ENCODE data around the gene MTMR1.

Gene MTMR1

DNA sequence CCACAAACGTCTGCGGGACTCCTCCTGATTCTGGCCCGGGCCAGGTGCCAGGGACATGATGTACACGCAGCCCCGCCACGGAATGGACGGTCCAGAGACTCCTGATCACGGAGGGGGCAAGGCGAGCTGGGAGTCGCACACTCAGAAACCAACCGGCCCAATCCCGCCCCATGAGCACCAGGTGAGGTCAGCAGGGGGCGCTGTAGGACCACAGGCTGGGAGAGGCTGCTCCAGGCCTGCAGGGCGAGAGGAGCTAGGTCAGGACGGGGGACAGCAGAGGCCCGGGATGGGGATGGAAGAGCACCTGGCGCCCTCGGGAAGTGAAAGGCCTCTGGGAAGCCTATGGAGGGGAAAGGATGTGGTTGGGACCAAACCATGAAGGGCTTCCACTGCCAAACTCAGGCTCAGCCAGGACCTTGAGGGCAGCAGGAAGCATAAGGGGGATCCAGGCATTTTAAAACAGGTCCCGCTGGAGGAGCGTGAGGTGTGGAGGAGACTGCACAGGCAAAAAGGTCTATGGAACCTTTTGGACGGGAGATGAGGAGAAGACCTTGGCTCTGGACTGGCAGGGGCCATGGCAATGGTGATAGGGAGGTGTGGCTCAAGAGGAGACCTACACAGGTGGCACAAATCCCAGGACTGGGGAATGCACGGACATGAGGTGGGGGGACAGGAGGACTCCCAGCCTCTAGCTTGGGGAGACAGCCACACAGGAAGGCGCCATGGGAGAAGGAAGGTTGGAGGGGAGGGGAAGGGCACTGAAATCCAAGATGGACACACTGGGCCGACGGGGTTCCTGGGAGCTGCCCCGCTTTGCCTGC is 79.2 kb downstream of the MTMR1 start:
- Histone ChIP-seq H3K79me2 (ENCODE audit: insufficient read depth, low read length) (no peaks in the 10 kb centered on the region), H3K4me1 (ENCODE audit: insufficient read depth, low read length) (no peaks in the 10 kb centered on the region), H2AFZ (ENCODE audit: low read depth, low read length) (no peak overlapping the region), H4K20me1 (ENCODE audit: insufficient read depth, low read length) (no peaks in the 10 kb centered on the region), H3K27ac (ENCODE audit: low read length) (no peak overlapping the region), H3K4me3 (ENCODE audit: low read depth in 1 of 2, low read length in 2 of 2) (no peak overlapping the region), H3K27me3 (ENCODE audit: insufficient read depth, low read length, poor library complexity) (no peaks in the 10 kb centered on the region), H3K9me3 (ENCODE audit: insufficient read depth, low read length, severe bottlenecking) (no peaks in the 10 kb centered on the region), H3K9ac (ENCODE audit: low read depth, low read length) (no peak overlapping the region), H3K36me3 (ENCODE audit: insufficient read depth, low read length) (peaks cover 7% of the 10 kb centered on the region; the same call in 1 of the 2 replicates), H3K4me2 (ENCODE audit: insufficient read depth, low read length) (no peak overlapping the region)
- no peak for TF ChIP-seq EZH2 (IDR thresholded peaks at IDR 0.05; ENCODE audit: borderline replicate concordance, low read depth, low read length, severe bottlenecking)
- TF ChIP-seq, protein P1, sequence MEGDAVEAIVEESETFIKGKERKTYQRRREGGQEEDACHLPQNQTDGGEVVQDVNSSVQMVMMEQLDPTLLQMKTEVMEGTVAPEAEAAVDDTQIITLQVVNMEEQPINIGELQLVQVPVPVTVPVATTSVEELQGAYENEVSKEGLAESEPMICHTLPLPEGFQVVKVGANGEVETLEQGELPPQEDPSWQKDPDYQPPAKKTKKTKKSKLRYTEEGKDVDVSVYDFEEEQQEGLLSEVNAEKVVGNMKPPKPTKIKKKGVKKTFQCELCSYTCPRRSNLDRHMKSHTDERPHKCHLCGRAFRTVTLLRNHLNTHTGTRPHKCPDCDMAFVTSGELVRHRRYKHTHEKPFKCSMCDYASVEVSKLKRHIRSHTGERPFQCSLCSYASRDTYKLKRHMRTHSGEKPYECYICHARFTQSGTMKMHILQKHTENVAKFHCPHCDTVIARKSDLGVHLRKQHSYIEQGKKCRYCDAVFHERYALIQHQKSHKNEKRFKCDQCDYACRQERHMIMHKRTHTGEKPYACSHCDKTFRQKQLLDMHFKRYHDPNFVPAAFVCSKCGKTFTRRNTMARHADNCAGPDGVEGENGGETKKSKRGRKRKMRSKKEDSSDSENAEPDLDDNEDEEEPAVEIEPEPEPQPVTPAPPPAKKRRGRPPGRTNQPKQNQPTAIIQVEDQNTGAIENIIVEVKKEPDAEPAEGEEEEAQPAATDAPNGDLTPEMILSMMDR (IDR thresholded peaks at IDR 0.05; ENCODE audit: borderline replicate concordance, extremely low read depth, low read length, poor library complexity, severe bottlenecking) = peak; percentile 83
- ATAC-seq (ENCODE audit: insufficient read depth, low read depth) (peak; percentile 89), DNase-seq (peak; percentile 66)

DNA sequence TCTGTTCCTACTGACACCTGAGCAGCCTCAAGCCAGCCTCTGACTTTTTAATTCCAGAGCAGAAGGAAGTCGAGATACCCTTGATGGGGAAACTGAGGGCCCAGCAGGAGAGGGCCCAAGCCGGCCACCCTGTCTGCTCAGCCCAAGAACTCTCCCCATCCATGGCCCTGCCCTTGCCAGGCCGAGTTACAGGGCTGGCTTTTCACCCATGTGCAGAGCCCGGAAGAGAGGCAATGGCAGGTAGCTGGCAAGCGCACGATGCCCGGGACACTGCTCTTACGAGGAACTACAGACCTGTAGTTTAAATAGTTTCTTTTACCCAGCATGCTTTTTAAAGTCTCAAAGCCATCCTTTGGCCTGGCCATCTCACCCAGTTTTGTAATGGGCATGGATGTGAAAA is 79.9 kb downstream of the MTMR1 start:
- no peak overlapping the region for H3K4me2 ChIP-seq (ENCODE audit: insufficient read depth, low read length)
- H3K9me3 ChIP-seq (ENCODE audit: insufficient read depth, low read length, severe bottlenecking) = no peaks in the 10 kb centered on the region
- ATAC-seq (ENCODE audit: insufficient read depth, low read depth) = no peak
- H3K4me3 ChIP-seq (ENCODE audit: low read depth in 1 of 2, low read length in 2 of 2) = no peak overlapping the region
- peaks cover 7% of the 10 kb centered on the region; the same call in 1 of the 2 replicates for H3K36me3 ChIP-seq (ENCODE audit: insufficient read depth, low read length)
- H3K79me2 ChIP-seq (ENCODE audit: insufficient read depth, low read length) = no peaks in the 10 kb centered on the region
- no peak for DNase-seq
- no peaks in the 10 kb centered on the region for H4K20me1 ChIP-seq (ENCODE audit: insufficient read depth, low read length)
- no peak for TF ChIP-seq EZH2 (IDR thresholded peaks at IDR 0.05; ENCODE audit: borderline replicate concordance, low read depth, low read length, severe bottlenecking)
- TF ChIP-seq, protein P1 (IDR thresholded peaks at IDR 0.05; ENCODE audit: borderline replicate concordance, extremely low read depth, low read length, poor library complexity, severe bottlenecking) = no peak
- no peak overlapping the region for H3K27ac ChIP-seq (ENCODE audit: low read length)
- H3K27me3 ChIP-seq (ENCODE audit: insufficient read depth, low read length, poor library complexity) = no peaks in the 10 kb centered on the region
- H3K9ac ChIP-seq (ENCODE audit: low read depth, low read length) = no peak overlapping the region
- no peaks in the 10 kb centered on the region for H3K4me1 ChIP-seq (ENCODE audit: insufficient read depth, low read length)
- H2AFZ ChIP-seq (ENCODE audit: low read depth, low read length) = no peak overlapping the region

DNA sequence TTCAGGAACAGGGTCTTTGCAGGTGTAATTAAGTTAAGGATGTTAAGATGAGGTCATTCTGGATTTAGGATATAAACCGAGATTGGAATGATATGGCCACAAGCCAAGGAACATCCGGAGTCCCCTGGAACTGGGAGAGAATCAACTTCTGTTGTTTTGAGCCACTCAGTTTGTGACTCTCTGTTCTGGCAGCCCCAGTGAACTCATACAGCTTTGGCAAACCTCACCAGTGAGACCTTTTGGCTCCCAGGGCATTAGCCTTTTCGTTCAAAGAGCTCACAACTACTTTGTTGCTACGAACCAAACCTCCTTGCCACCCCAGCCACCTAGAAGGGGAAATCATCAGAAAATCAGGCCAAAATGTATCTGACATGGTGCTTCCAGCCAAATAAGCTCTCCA is 80.4 kb downstream of the MTMR1 start:
- no peak for DNase-seq
- Histone ChIP-seq H3K9ac (ENCODE audit: low read depth, low read length) (no peak overlapping the region), H2AFZ (ENCODE audit: low read depth, low read length) (no peak overlapping the region), H3K4me1 (ENCODE audit: insufficient read depth, low read length) (no peaks in the 10 kb centered on the region), H3K79me2 (ENCODE audit: insufficient read depth, low read length) (no peaks in the 10 kb centered on the region), H3K4me2 (ENCODE audit: insufficient read depth, low read length) (no peak overlapping the region), H4K20me1 (ENCODE audit: insufficient read depth, low read length) (no peaks in the 10 kb centered on the region), H3K9me3 (ENCODE audit: insufficient read depth, low read length, severe bottlenecking) (no peaks in the 10 kb centered on the region), H3K36me3 (ENCODE audit: insufficient read depth, low read length) (peaks cover 7% of the 10 kb centered on the region; the same call in 1 of the 2 replicates), H3K27me3 (ENCODE audit: insufficient read depth, low read length, poor library complexity) (no peaks in the 10 kb centered on the region), H3K4me3 (ENCODE audit: low read depth in 1 of 2, low read length in 2 of 2) (no peak overlapping the region), H3K27ac (ENCODE audit: low read length) (no peak overlapping the region)
- ATAC-seq (ENCODE audit: insufficient read depth, low read depth) = no peak
- no peak for TF ChIP-seq EZH2 (IDR thresholded peaks at IDR 0.05; ENCODE audit: borderline replicate concordance, low read depth, low read length, severe bottlenecking)
- TF ChIP-seq, protein P1 (IDR thresholded peaks at IDR 0.05; ENCODE audit: borderline replicate concordance, extremely low read depth, low read length, poor library complexity, severe bottlenecking) = no peak

Data from DND-41 (cell line).